Smooth muscle cell (in vitro differentiated cells): ENCODE data around the gene PDS5B. TPM values are rescaled to one million over a fixed set of nuclear protein-coding genes. Genes with fewer than 3 reads are reported as not detected.

Experiments used
- DNase-seq: peaks from one replicate; lab custom pipeline; 2025; ENCODE audit not compliant: unreplicated experiment; lab: John Stamatoyannopoulos, UW
- H2AFZ ChIP-seq: fragments of 200-600 bp; sonication (generic); 2 replicates; pipeline ENCODE4 v1.6.0; 2016; ENCODE audit warnings: antibody characterized with exemption, low read depth, mild to moderate bottlenecking
- H3F3A ChIP-seq: fragments of 200-600 bp; sonication (generic); 2 replicates; pipeline ENCODE4 v1.6.0; 2017; ENCODE audit warnings: antibody characterized with exemption, low read depth
- H3K27ac ChIP-seq: fragments of 200-600 bp; sonication (generic); 2 replicates; pipeline ENCODE4 v1.5.1; 2016; ENCODE audit warnings: low read depth, mild to moderate bottlenecking
- H3K27me3 ChIP-seq: fragments of 200-600 bp; sonication (generic); 2 replicates; pipeline ENCODE4 v1.6.1; 2016; ENCODE audit warnings: low read depth, mild to moderate bottlenecking
- H3K36me3 ChIP-seq: fragments of 200-600 bp; sonication (generic); 2 replicates; pipeline ENCODE4 v1.5.1; 2016; ENCODE audit warnings: low read depth
- H3K4me1 ChIP-seq: fragments of 200-600 bp; sonication (generic); 2 replicates; pipeline ENCODE4 v1.5.1; 2016; ENCODE audit warnings: low read depth
- H3K4me2 ChIP-seq: fragments of 200-600 bp; sonication (generic); 2 replicates; pipeline ENCODE4 v1.6.0; 2016; ENCODE audit warnings: mild to moderate bottlenecking
- H3K4me3 ChIP-seq: fragments of 200-600 bp; sonication (generic); 2 replicates; pipeline ENCODE4 v1.5.1; 2016; ENCODE audit warnings: mild to moderate bottlenecking
- H3K79me2 ChIP-seq: fragments of 200-600 bp; sonication (generic); 2 replicates; pipeline ENCODE4 v1.6.0; 2016; ENCODE audit warnings: low read depth, mild to moderate bottlenecking
- H3K9ac ChIP-seq: fragments of 200-600 bp; sonication (generic); 2 replicates; pipeline ENCODE4 v1.6.0; 2016; ENCODE audit warnings: low read depth
- H3K9me3 ChIP-seq: fragments of 200-600 bp; sonication (generic); replicated peaks from 2 replicates; pipeline ENCODE4 v1.5.1; 2016; ENCODE audit warnings: low read depth
- H4K20me1 ChIP-seq: fragments of 200-600 bp; sonication (generic); 2 replicates; pipeline ENCODE4 v1.6.0; 2016; ENCODE audit warnings: low read depth
- WGBS: methylation state at CpG from one replicate; pipeline ENCODE4 v1.1.7; 2016; ENCODE audit warnings: low lambda C conversion rate; 5-methylcytosine and 5-hydroxymethylcytosine counted together
- polyA plus RNA-seq: library from polyadenylated mRNA; unstranded; fragments of >200 nt; fragmentation: Nextera tagmentation; extraction: Ambion mirVana; gene quantifications from 2 replicates; pipeline ENCODE4 v1.2.1, GENCODE V29; 2016
- total RNA-seq: library from RNA; depleted of rRNA; stranded (reverse); fragments of >200 nt; gene quantifications from 2 replicates; pipeline ENCODE4 v1.2.3, GENCODE V29; 2014
- TF ChIP-seq, protein P1 (sequence below): fragments of 200-600 bp; sonication (generic); IDR thresholded peaks from 2 replicates; pipeline ENCODE4 v1.5.1; 2017; ENCODE audit warnings: borderline replicate concordance, mild to moderate bottlenecking, antibody characterized with exemption; ENCODE audit not compliant: insufficient read depth, poor library complexity, severe bottlenecking

The PDS5B gene
- total and polyA plus RNA-seq, 2 experiments from 2014 or later: 20.5 to 38.9 TPM

DNA sequence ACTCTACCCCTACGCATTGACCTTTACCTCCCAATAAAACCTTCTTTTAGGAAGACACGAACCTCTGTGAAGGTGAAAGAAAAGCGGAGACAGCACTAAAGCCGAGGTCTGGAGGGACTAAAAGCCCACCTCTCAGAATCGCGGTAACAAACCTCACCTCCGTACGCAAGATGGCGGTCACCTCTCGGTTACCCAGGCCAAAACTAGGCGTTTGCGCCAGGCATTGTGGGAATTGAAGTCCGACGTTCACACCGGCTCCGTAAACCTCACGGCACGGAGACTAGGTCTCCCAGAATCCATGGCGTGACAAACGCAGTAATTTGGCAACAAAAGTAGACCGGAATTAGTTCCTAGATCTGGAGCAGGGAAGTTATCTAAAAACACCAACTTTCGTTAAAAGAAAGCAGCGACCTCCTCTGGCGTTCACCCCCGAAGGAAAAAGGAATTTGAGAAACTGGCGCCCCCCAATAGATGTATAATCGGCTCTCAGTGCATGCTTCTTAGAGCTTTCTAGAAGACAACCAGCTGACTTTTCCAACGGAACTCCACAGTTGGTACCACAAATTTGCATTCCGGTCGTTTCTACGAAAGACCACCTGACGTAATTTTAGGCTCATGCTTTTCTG lies 47.5 kb upstream of the PDS5B start, which contains the start of gene N4BP2L2:
N4BP2L2 (minus strand) TSS at position 175 of the 626 bp plus-strand sequence. CDS start 1,768 bp downstream, outside the sequence.
- WGBS: 1% methylated on average over 32 of the region's 32 CpGs
- peak; percentile 45 for DNase-seq
- Histone ChIP-seq H2AFZ (peak within 1 kb of the TSS; percentile 98), H3K27me3 (no peaks in the 10 kb centered on the region), H3K27ac (peak within 1 kb of the TSS; percentile 96), H3K9ac (peak within 1 kb of the TSS; percentile 98), H3K4me2 (peak within 1 kb of the TSS; percentile 88), H3K79me2 (peaks cover 46% of the 10 kb centered on the region), H3K4me3 (peak within 1 kb of the TSS; percentile 86), H3F3A (no peaks in the 10 kb centered on the region), H3K9me3 (no peaks in the 10 kb centered on the region), H4K20me1 (peaks cover 14% of the 10 kb centered on the region), H3K36me3 (peaks cover 12% of the 10 kb centered on the region), H3K4me1 (peaks cover 8% of the 10 kb centered on the region)
- TF ChIP-seq, protein P1, sequence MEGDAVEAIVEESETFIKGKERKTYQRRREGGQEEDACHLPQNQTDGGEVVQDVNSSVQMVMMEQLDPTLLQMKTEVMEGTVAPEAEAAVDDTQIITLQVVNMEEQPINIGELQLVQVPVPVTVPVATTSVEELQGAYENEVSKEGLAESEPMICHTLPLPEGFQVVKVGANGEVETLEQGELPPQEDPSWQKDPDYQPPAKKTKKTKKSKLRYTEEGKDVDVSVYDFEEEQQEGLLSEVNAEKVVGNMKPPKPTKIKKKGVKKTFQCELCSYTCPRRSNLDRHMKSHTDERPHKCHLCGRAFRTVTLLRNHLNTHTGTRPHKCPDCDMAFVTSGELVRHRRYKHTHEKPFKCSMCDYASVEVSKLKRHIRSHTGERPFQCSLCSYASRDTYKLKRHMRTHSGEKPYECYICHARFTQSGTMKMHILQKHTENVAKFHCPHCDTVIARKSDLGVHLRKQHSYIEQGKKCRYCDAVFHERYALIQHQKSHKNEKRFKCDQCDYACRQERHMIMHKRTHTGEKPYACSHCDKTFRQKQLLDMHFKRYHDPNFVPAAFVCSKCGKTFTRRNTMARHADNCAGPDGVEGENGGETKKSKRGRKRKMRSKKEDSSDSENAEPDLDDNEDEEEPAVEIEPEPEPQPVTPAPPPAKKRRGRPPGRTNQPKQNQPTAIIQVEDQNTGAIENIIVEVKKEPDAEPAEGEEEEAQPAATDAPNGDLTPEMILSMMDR: no peak

- H3F3A ChIP-seq: no peaks in the 10 kb centered on the region
- H2AFZ ChIP-seq: no peak overlapping the region
- no peak for DNase-seq
- H3K9ac ChIP-seq: no peak overlapping the region
- peaks cover 3% of the 10 kb centered on the region for H3K27me3 ChIP-seq
- H3K4me3 ChIP-seq: no peak overlapping the region
- H3K9me3 ChIP-seq: no peaks in the 10 kb centered on the region
- no peak overlapping the region for H3K27ac ChIP-seq
- 90% methylated on average over 2 of the region's 2 CpGs for WGBS
- no peak overlapping the region for H3K4me2 ChIP-seq
- H3K79me2 ChIP-seq: peaks cover 11% of the 10 kb centered on the region
- no peaks in the 10 kb centered on the region for H4K20me1 ChIP-seq
- TF ChIP-seq, protein P1: no peak
- H3K4me1 ChIP-seq: peaks cover 2% of the 10 kb centered on the region
- H3K36me3 ChIP-seq: no peaks in the 10 kb centered on the region
Observed at GRCh38 chr13:32542221-32542620, 44.0 kb upstream of the PDS5B start.

GRCh38 chr13:32545083-32545482 lies 41.2 kb upstream of the PDS5B start:
- DNase-seq: no peak
- H3K4me3 ChIP-seq: no peak overlapping the region
- no peak overlapping the region for H3K27ac ChIP-seq
- H3F3A ChIP-seq: no peaks in the 10 kb centered on the region
- no peak overlapping the region for H3K4me2 ChIP-seq
- H3K9me3 ChIP-seq: no peaks in the 10 kb centered on the region
- no peak overlapping the region for H3K9ac ChIP-seq
- TF ChIP-seq, protein P1: no peak
- 95% methylated on average over 2 of the region's 2 CpGs for WGBS
- no peaks in the 10 kb centered on the region for H3K36me3 ChIP-seq
- no peaks in the 10 kb centered on the region for H3K4me1 ChIP-seq
- H3K27me3 ChIP-seq: peaks cover 3% of the 10 kb centered on the region
- no peaks in the 10 kb centered on the region for H3K79me2 ChIP-seq
- no peak overlapping the region for H2AFZ ChIP-seq
- no peaks in the 10 kb centered on the region for H4K20me1 ChIP-seq

GRCh38 chr13:32548837-32549236 lies 37.4 kb upstream of the PDS5B start:
- H3K4me3 ChIP-seq: no peak overlapping the region
- WGBS: 92% methylated on average over 2 of the region's 2 CpGs

More at GRCh38 chr13:32548837-32549236, 37.4 kb upstream of the PDS5B start:
- Histone ChIP-seq H4K20me1 (no peaks in the 10 kb centered on the region), H3K27me3 (peaks cover 3% of the 10 kb centered on the region), H3K4me2 (no peak overlapping the region), H3K4me1 (no peaks in the 10 kb centered on the region), H3K36me3 (no peaks in the 10 kb centered on the region), H3K27ac (no peak overlapping the region), H3K79me2 (no peaks in the 10 kb centered on the region), H3K9me3 (no peaks in the 10 kb centered on the region), H2AFZ (no peak overlapping the region), H3F3A (no peaks in the 10 kb centered on the region), H3K9ac (no peak overlapping the region)
- TF ChIP-seq, protein P1: no peak
- DNase-seq: no peak
